AG04450 (cell line): Measurements from ENCODE around the gene OSBPL8. TPM values are rescaled to one million over a fixed set of nuclear protein-coding genes. Genes with fewer than 3 reads are reported as not detected.
"Not testable (repeated sequence)": the region's sequence is repeated elsewhere in the genome, so short reads cannot be mapped to it uniquely, and the experiment has no call there.

Experiments used
- CTCF ChIA-PET: fragments of 300-600, 350-600 bp; formaldehyde crosslinking; extraction: SDS; loops from one replicate; lab custom pipeline; 2022; ENCODE audit warnings: antibody characterized with exemption, inconsistent platforms; lab: Charles Lee
- POLR2A ChIA-PET: fragments of 350-600 bp; formaldehyde crosslinking; extraction: SDS; loops from one replicate; lab custom pipeline; 2021; ENCODE audit warnings: antibody characterized with exemption, inconsistent platforms; lab: Yijun Ruan, JAX
- DNase-seq: peaks from one replicate; pipeline ENCODE4 v3.0.0-alpha.2; 2011; ENCODE audit warnings: low read depth, low spot score
- H3K27ac ChIP-seq: one replicate; pipeline ENCODE4 v1.5.1; 2012; ENCODE audit warnings: low read depth, low read length, control low read depth
- H3K27me3 ChIP-seq: one replicate; pipeline ENCODE4 v1.6.0; 2012; ENCODE audit warnings: low read length; ENCODE audit not compliant: control insufficient read depth, insufficient read depth
- H3K4me3 ChIP-seq: 2 replicates; pipeline ENCODE4 v1.5.1; 2011; ENCODE audit warnings: mild to moderate bottlenecking, low read depth, low read length, control low read depth
- H3K9me3 ChIP-seq: 2 replicates; pipeline ENCODE4 v1.5.1; 2012; ENCODE audit warnings: low read length; ENCODE audit not compliant: control insufficient read depth, insufficient read depth
- polyA plus RNA-seq: library from polyadenylated mRNA; depleted of rRNA; stranded (reverse); fragments of >200 nt; gene quantifications from 2 replicates; pipeline ENCODE4 v1.2.3, GENCODE V29; 2011
- TF ChIP-seq, protein P1 (sequence below): IDR thresholded peaks from 2 replicates; pipeline ENCODE4 v1.5.1; 2011; ENCODE audit warnings: low read depth, low read length, control low read depth, inconsistent platforms

OSBPL8 gene
- polyA plus RNA-seq, 1 experiment: 64.5 TPM

DNA sequence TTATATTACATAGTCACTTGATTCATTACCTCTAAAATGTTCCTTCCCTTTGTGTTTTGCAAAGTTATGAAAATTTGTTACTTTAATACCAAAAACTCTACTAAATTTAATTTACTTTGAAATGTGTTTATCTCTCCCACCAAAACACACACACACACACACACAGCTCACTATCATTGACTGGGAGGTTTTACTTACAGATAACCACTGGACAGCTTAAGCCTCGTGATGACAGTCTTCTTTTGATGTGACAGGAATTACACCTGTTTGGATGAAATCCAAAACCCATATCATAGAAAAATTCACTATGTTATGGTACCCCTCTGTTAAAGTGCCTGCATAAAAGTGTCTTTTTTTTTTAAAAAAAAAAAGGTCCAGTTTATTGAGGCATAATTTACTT, 227.0 kb downstream of the OSBPL8 start:
- peaks cover 6% of the 10 kb centered on the region for H3K9me3 ChIP-seq
- ChIA-PET POLR2A (no interaction called here), CTCF (no interaction called here)
- H3K4me3 ChIP-seq: no peak overlapping the region
- no peaks in the 10 kb centered on the region for H3K27me3 ChIP-seq
- TF ChIP-seq, protein P1, sequence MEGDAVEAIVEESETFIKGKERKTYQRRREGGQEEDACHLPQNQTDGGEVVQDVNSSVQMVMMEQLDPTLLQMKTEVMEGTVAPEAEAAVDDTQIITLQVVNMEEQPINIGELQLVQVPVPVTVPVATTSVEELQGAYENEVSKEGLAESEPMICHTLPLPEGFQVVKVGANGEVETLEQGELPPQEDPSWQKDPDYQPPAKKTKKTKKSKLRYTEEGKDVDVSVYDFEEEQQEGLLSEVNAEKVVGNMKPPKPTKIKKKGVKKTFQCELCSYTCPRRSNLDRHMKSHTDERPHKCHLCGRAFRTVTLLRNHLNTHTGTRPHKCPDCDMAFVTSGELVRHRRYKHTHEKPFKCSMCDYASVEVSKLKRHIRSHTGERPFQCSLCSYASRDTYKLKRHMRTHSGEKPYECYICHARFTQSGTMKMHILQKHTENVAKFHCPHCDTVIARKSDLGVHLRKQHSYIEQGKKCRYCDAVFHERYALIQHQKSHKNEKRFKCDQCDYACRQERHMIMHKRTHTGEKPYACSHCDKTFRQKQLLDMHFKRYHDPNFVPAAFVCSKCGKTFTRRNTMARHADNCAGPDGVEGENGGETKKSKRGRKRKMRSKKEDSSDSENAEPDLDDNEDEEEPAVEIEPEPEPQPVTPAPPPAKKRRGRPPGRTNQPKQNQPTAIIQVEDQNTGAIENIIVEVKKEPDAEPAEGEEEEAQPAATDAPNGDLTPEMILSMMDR: no peak
- H3K27ac ChIP-seq: no peak overlapping the region
- no peak for DNase-seq

DNA sequence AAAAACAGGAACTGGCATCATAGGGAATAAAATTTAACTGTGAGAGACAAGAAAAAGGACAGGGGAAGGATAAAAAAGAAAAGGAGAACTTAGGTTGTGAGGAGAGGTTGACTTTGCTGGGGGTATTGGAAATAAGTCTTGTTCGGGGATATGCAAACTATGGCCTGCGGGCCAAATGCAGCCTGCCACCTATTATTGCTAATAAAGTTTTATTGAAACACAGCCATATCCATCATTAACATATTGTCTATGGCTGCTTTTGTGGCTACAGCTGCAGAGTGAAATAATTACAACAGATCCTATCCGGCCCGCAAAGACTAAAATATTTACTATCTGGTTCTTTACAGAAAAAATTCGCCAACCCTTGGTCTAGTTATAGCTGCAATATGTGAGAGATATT, 230.0 kb downstream of the OSBPL8 start:
- H3K4me3 ChIP-seq: no peak overlapping the region
- TF ChIP-seq, protein P1: no peak
- CTCF ChIA-PET: interaction anchor here (0.8 to 1.5 kb wide), 2 partner anchors 18 to 293 kb away, joined by 4 to 6 read pairs; partner anchors contain the start of gene BBS10
- no peak overlapping the region for H3K27ac ChIP-seq
- H3K9me3 ChIP-seq: peaks cover 6% of the 10 kb centered on the region
- POLR2A ChIA-PET: interaction anchor here (1.1 kb wide), 1 partner anchor 247 kb away, joined by 5 read pairs; no protein-coding TSS in a partner anchor
- no peak for DNase-seq
- no peaks in the 10 kb centered on the region for H3K27me3 ChIP-seq

DNA sequence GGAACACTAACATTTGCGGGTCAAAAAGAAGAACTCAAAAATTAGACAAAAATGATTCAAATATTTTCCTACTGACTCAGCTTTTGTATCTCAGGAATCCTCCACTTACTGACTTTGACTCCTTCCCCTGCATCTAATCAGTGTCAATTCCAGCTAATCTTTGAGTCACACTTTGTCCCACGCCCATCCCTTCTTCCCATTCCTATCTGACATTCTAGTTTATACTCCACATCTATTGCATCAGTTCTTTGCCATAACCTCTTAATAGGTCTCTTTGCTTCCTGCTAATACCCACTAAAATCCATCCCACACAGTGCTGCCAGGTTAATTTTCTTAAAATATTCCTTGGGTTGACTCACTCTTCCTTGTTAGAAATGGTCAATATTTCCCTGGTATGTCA, 230.4 kb downstream of the OSBPL8 start:
- H3K4me3 ChIP-seq: no peak overlapping the region
- DNase-seq: no peak
- H3K27me3 ChIP-seq: no peaks in the 10 kb centered on the region
- ChIA-PET CTCF (interaction anchor here (0.8 kb wide), 1 partner anchor 293 kb away, joined by 4 read pairs; no protein-coding TSS in a partner anchor), POLR2A (no interaction called here)
- H3K27ac ChIP-seq: no peak overlapping the region
- H3K9me3 ChIP-seq: peaks cover 6% of the 10 kb centered on the region
- TF ChIP-seq, protein P1: no peak

DNA sequence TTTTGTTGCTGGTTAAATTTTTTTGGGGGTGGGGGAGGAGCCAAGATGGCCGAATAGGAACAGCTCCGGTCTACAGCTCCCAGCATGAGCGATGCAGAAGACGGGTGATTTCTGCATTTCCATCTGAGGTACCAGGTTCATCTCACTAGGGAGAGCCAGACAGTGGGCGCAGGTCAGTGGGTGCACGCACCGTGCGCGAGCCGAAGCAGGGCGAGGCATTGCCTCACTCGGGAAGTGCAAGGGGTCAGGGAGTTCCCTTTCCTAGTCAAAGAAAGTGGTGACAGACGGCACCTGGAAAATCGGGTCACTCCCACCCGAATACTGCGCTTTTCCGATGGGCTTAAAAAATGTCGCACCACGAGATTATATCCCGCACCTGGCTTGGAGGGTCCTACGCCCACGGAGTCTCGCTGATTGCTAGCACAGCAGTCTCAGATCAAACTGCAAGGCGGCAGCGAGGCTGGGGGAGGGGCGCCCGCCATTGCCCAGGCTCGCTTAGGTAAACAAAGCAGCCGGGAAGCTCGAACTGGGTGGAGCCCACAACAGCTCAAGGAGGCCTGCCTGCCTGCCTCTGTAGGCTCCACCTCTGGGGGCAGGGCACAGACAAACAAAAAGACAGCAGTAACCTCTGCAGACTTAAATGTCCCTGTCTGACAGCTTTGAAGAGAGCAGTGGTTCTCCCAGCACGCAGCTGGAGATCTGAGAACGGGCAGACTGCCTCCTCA, 239.8 kb downstream of the OSBPL8 start:
- CTCF ChIA-PET: not testable (repeated sequence)
- POLR2A ChIA-PET: interaction anchor here (0.6 kb wide), 1 partner anchor 285 kb away, joined by 4 read pairs; no protein-coding TSS in a partner anchor

DNA sequence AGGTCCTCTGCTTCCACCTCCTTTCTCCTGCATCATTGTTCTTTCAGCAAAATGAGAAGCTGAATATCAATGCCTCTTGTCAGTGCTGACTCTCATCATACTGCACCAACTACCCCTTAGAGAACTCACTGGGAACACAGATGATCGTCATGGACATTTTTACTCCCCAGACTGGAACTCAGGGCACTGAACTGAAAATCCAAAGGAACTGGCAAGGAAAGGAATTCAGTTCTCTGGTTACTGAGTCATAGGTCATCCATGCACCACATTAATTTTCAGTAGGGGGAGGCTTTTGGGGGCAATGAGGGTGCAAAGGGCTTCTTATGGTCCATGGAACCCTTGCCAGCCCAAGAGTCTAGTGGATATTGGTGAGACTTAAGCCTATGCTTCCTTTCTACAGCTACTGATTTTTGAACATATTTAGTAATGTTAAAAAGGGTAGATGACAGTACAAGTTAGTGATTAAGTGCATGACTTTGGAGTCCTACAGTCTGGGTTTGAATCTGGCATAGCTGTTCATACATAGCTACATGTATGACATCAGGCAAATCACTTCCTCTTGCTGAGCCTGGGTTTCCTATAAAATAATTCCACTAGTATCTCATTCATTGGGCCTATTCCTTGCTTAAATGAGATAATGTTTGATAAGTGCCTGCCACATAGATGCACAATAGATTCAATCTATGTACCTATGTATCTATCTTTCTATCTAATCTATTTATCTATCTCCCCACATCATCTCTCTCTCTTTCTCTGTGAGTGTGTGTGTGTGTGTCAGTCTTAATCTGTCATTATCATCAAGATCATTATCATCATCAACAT, 240.6 kb downstream of the OSBPL8 start:
- no peak for DNase-seq
- Histone ChIP-seq H3K27me3 (no peaks in the 10 kb centered on the region), H3K27ac (no peak overlapping the region), H3K4me3 (no peak overlapping the region), H3K9me3 (no peaks in the 10 kb centered on the region)
- POLR2A ChIA-PET: interaction anchor here (0.6 kb wide), 1 partner anchor 284 kb away, joined by 4 read pairs; no protein-coding TSS in a partner anchor
- CTCF ChIA-PET: no interaction called here
- TF ChIP-seq, protein P1: no peak

More for the DNA sequence above, 239.8 kb downstream of the OSBPL8 start:
- H3K27ac ChIP-seq, H3K27me3 ChIP-seq, DNase-seq, H3K4me3 ChIP-seq, H3K9me3 ChIP-seq: not testable (repeated sequence)
